CD4-positive, CD25-positive, alpha-beta regulatory T cell (primary cell): ENCODE measurements around the gene SERINC5. TPM values are rescaled to one million over a fixed set of nuclear protein-coding genes. Genes with fewer than 3 reads are reported as not detected.
"Not testable (repeated sequence)": the region's sequence is repeated elsewhere in the genome, so short reads cannot be mapped to it uniquely, and the experiment has no call there.

Experiments
- ATAC-seq, 2 donors: fragments of 150-1000 bp; cut with Tn5 transposase; one replicate each; pipeline ENCODE4 v1.10.0; 2021; ENCODE audit warnings: low read depth in 2 of 2, moderate number of reproducible peaks in 2 of 2, moderate library complexity in 1 of 2
- DNase-seq, 3 donors: peaks; one replicate each; pipeline versions ENCODE4 v3.0.0 to v3.0.0-alpha.2; 2012 to 2022; ENCODE audit warnings: mixed read lengths in 1 of 3
- H3K27ac ChIP-seq: one replicate; pipeline ENCODE4 v1.7.0; 2013; ENCODE audit warnings: mild to moderate bottlenecking, low read length; ENCODE audit not compliant: insufficient read depth, poor library complexity, severe bottlenecking
- H3K27me3 ChIP-seq: one replicate; pipeline ENCODE4 v1.7.0; 2013; ENCODE audit warnings: low read length; ENCODE audit not compliant: control insufficient read depth, insufficient read depth
- H3K36me3 ChIP-seq: one replicate; pipeline ENCODE4 v1.7.0; 2013; ENCODE audit warnings: mild to moderate bottlenecking, low read length, moderate library complexity; ENCODE audit not compliant: control insufficient read depth, insufficient read depth
- H3K4me1 ChIP-seq: 2 replicates; pipeline ENCODE4 v1.7.0; 2013; ENCODE audit warnings: mild to moderate bottlenecking, low read length; ENCODE audit not compliant: insufficient read depth, control insufficient read depth, poor library complexity, severe bottlenecking
- H3K4me3 ChIP-seq: one replicate; pipeline ENCODE4 v1.7.0; 2013; ENCODE audit warnings: low read depth, mild to moderate bottlenecking, low read length, moderate library complexity
- H3K9me3 ChIP-seq, 2 experiments: 1 replicate in 1 of 2; 2 replicates in 1 of 2; pipeline ENCODE4 v1.7.0; 2013; ENCODE audit warnings: low read length in 2 of 2, mild to moderate bottlenecking in 1 of 2, moderate library complexity in 1 of 2; ENCODE audit not compliant: control insufficient read depth in 2 of 2
- H3K27ac Mint-ChIP-seq, 3 donors: one replicate each; pipeline ENCODE4 v1.8.0; 2020 to 2022; ENCODE audit warnings: mild to moderate bottlenecking in 3 of 3, mixed read lengths in 3 of 3, moderate library complexity in 2 of 3
- H3K27me3 Mint-ChIP-seq: one replicate; pipeline ENCODE4 v1.8.0; 2022; ENCODE audit warnings: mild to moderate bottlenecking, mixed read lengths
- H3K36me3 Mint-ChIP-seq: one replicate; pipeline ENCODE4 v1.8.0; 2020; ENCODE audit warnings: mixed read lengths
- H3K4me1 Mint-ChIP-seq, 4 donors: one replicate each; pipeline ENCODE4 v1.8.0; 2020 to 2022; ENCODE audit warnings: mixed read lengths in 4 of 4, mild to moderate bottlenecking in 1 of 4
- H3K4me3 Mint-ChIP-seq, 4 donors: one replicate each; pipeline ENCODE4 v1.8.0; 2020 to 2022; ENCODE audit warnings: mild to moderate bottlenecking in 4 of 4, mixed read lengths in 4 of 4, moderate library complexity in 3 of 4
- H3K9me3 Mint-ChIP-seq, 7 donors: one replicate each; pipeline ENCODE4 v1.8.0; 2020 to 2022; ENCODE audit warnings: mixed read lengths in 7 of 7, mild to moderate bottlenecking in 3 of 7, moderate library complexity in 2 of 7
- polyA plus RNA-seq, 4 donors: library from polyadenylated mRNA; unstranded; fragments of 300-500 nt; fragmentation: Illumina TruSeq; gene quantifications; one replicate each; pipeline ENCODE4 v1.2.3, GENCODE V29; 2021
- total RNA-seq: library from RNA; stranded (reverse); gene quantifications from one replicate; pipeline ENCODE4 v1.2.3, GENCODE V29; 2022

SERINC5 gene
- total and polyA plus RNA-seq, 5 donors from 2014 or later, result 12.7 to 80.3 (median 16.9) TPM

DNA sequence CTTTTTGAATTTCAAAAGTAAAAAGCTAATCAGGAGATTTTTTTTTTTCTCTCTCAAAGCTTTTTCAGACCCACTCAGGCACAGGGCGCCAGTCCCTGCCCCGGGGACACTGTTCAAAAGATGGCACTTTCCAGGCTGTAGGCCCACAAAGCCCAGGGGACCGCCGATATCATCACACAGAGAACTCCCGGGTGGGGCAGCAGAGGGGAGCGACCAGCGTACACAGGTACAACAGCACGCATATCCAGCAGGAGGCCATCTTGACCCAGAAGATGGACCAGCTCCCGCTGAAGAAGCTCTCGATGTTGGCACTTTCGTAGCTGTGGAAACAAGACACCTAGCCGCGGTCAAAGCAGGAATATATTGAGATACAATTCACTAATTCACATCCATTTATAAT, 112.4 kb downstream of the SERINC5 start:
- Histone ChIP-seq H3K4me3 (no peak overlapping the region), H3K36me3 (peaks cover 47% of the 10 kb centered on the region), H3K27ac (no peak overlapping the region), H3K9me3 (no peaks in the 10 kb centered on the region), H3K27me3 (no peaks in the 10 kb centered on the region), H3K4me1 (peaks cover 30% of the 10 kb centered on the region)
- H3K9me3 Mint-ChIP-seq, result no peaks in the 10 kb centered on the region
- no peak for ATAC-seq
- no peak for DNase-seq
- no peak overlapping the region for H3K4me3 Mint-ChIP-seq
- H3K27me3 Mint-ChIP-seq, result no peaks in the 10 kb centered on the region
- peaks cover 13 to 58% (median 33%) of the 10 kb centered on the region in 4 donors for H3K4me1 Mint-ChIP-seq
- H3K36me3 Mint-ChIP-seq, result peaks cover 66% of the 10 kb centered on the region
- H3K27ac Mint-ChIP-seq, result peak overlapping the region; percentile 20 to 89 (median 84)

GRCh38 chr5:80142996-80143395, 112.9 kb downstream of the SERINC5 start:
- no peak overlapping the region for H3K4me3 ChIP-seq
- no peaks in the 10 kb centered on the region for H3K27me3 ChIP-seq
- Mint-ChIP-seq H3K27ac (peak overlapping the region; percentile 84 to 89 (median 89)), H3K4me1 (peaks cover 13 to 63% (median 36%) of the 10 kb centered on the region in 4 donors), H3K9me3 (no peaks in the 10 kb centered on the region), H3K27me3 (no peaks in the 10 kb centered on the region), H3K36me3 (peaks cover 66% of the 10 kb centered on the region), H3K4me3 (no peak overlapping the region)
- no peaks in the 10 kb centered on the region for H3K9me3 ChIP-seq
- DNase-seq, result no peak
- ATAC-seq, result no peak
- H3K4me1 ChIP-seq, result peaks cover 32% of the 10 kb centered on the region
- H3K36me3 ChIP-seq, result peaks cover 45% of the 10 kb centered on the region
- no peak overlapping the region for H3K27ac ChIP-seq

DNA sequence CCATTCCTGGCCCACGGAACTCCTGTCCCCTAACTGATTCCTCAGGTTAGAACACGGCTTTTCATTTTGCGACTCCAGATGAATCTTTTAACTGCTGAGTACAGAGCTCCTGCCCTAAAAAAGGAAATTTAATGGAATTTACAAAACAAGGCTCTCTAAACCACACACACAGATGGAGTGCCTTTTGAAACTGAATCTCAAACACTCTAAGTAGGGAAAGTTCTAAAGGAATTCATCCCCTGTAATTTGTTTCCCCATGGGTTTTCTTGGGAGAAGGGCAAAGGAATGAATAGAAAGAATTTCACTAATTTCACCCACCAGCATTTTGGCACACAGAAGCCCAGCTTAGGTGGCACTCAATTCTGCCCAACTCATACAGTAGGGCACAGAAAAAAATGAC, 114.2 kb downstream of the SERINC5 start:
- no peak for DNase-seq
- H3K4me1 Mint-ChIP-seq, result peaks cover 13 to 71% (median 41%) of the 10 kb centered on the region in 4 donors
- H3K27me3 ChIP-seq, result no peaks in the 10 kb centered on the region
- peaks cover 58% of the 10 kb centered on the region for H3K36me3 Mint-ChIP-seq
- H3K9me3 Mint-ChIP-seq, result no peaks in the 10 kb centered on the region
- H3K27me3 Mint-ChIP-seq, result no peaks in the 10 kb centered on the region
- no peak for ATAC-seq
- peaks cover 36% of the 10 kb centered on the region for H3K36me3 ChIP-seq
- no peak overlapping the region for H3K4me3 ChIP-seq
- no peaks in the 10 kb centered on the region for H3K9me3 ChIP-seq
- H3K27ac Mint-ChIP-seq, result peak overlapping the region; percentile 89 to 93 (median 89)
- peak overlapping the region; percentile 52 for H3K27ac ChIP-seq
- H3K4me1 ChIP-seq, result peaks cover 43% of the 10 kb centered on the region
- H3K4me3 Mint-ChIP-seq, result peak overlapping the region in 1 of 4 donors; percentile 50

- H3K27ac ChIP-seq, result peak overlapping the region; percentile 52
- H3K9me3 ChIP-seq, result no peaks in the 10 kb centered on the region
- Mint-ChIP-seq H3K27ac (peak overlapping the region; percentile 89 to 93 (median 89)), H3K36me3 (peaks cover 55% of the 10 kb centered on the region), H3K9me3 (no peaks in the 10 kb centered on the region), H3K4me3 (peak overlapping the region in 1 of 4 donors; percentile 50), H3K4me1 (peaks cover 18 to 76% (median 45%) of the 10 kb centered on the region in 4 donors), H3K27me3 (no peaks in the 10 kb centered on the region)
- DNase-seq (no peak), ATAC-seq (no peak)
- H3K4me3 ChIP-seq, result no peak overlapping the region
- H3K36me3 ChIP-seq, result peaks cover 35% of the 10 kb centered on the region
- peaks cover 47% of the 10 kb centered on the region for H3K4me1 ChIP-seq
- H3K27me3 ChIP-seq, result no peaks in the 10 kb centered on the region
These were observed 114.6 kb downstream of the SERINC5 start for GRCh38 chr5:80141147-80141671.

- H3K4me1 ChIP-seq, result peaks cover 54% of the 10 kb centered on the region
These were observed 115.4 kb downstream of the SERINC5 start for GRCh38 chr5:80140496-80140895.

DNA sequence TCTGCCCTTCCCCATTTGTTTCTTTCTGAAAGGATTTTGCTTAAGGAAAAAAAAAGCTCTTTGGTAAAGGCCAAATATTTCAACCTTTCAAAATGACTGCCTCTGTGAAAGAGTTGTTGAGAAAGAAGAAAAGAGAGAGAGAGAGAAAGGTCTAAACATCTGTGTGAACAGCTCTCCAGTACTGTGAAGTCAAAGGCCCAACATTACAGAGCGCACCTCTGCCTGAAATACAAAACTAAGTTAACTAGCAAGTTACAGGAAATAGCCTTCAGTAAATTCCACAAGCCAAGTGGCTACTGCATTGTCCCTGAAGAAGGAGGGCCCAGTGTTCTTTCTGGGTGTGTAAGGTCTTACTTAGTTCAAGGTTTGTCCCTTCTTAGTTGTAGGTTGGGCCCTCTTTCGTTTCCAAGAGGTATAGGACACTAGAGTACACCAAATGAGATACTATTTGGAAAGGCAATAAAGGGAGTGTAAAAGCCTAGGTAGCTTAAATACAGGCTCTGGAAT, 116.3 kb downstream of the SERINC5 start:
- H3K9me3 Mint-ChIP-seq, result no peaks in the 10 kb centered on the region
- Histone ChIP-seq H3K4me1 (peaks cover 64% of the 10 kb centered on the region), H3K36me3 (peaks cover 21% of the 10 kb centered on the region), H3K9me3 (no peaks in the 10 kb centered on the region), H3K4me3 (no peak overlapping the region), H3K27ac (peak overlapping the region; percentile 50), H3K27me3 (no peaks in the 10 kb centered on the region)
- ATAC-seq (no peak), DNase-seq (no peak)
- peaks cover 18 to 93% (median 58%) of the 10 kb centered on the region in 4 donors for H3K4me1 Mint-ChIP-seq
- peak overlapping the region; percentile 24 to 53 (median 48) for H3K4me3 Mint-ChIP-seq
- no peaks in the 10 kb centered on the region for H3K27me3 Mint-ChIP-seq
- H3K36me3 Mint-ChIP-seq, result peaks cover 41% of the 10 kb centered on the region
- peak overlapping the region; percentile 83 to 93 (median 89) for H3K27ac Mint-ChIP-seq

More at GRCh38 chr5:80140496-80140895, 115.4 kb downstream of the SERINC5 start:
- H3K9me3 Mint-ChIP-seq, result no peaks in the 10 kb centered on the region
- H3K27me3 ChIP-seq, result no peaks in the 10 kb centered on the region
- H3K27ac ChIP-seq, result peak overlapping the region; percentile 52
- no peaks in the 10 kb centered on the region for H3K9me3 ChIP-seq
- H3K4me3 ChIP-seq, result no peak overlapping the region
- peak overlapping the region; percentile 83 to 93 (median 89) for H3K27ac Mint-ChIP-seq
- no peak for ATAC-seq
- H3K36me3 Mint-ChIP-seq, result peaks cover 48% of the 10 kb centered on the region
- peaks cover 28% of the 10 kb centered on the region for H3K36me3 ChIP-seq
- peaks cover 18 to 83% (median 52%) of the 10 kb centered on the region in 4 donors for H3K4me1 Mint-ChIP-seq
- DNase-seq, result no peak
- peak overlapping the region in 2 of 4 donors; percentile 44 to 69 for H3K4me3 Mint-ChIP-seq
- H3K27me3 Mint-ChIP-seq, result no peaks in the 10 kb centered on the region

DNA sequence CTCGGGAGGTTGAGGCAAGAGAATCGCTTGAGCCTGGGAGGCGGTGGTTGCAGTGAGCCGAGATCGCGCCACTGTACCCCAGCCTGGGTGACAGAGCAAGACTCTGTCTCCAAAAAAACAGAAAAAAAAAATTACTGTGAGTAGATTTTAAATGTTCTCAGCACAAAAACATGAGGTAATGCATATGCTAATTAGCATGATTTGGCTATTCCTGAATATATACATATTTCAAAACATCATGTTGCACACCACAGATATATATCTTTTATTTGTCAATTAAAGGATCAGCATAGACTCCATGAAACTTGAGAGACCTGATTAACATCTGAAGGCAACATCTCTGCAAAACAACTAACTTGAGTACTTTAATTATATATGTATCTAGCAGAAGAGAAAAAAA, 117.4 kb downstream of the SERINC5 start:
- no peak overlapping the region for H3K4me3 ChIP-seq
- no peak for ATAC-seq
- H3K27ac Mint-ChIP-seq, result peak overlapping the region; percentile 52 to 97 (median 92)
- H3K9me3 ChIP-seq, result no peaks in the 10 kb centered on the region
- no peak overlapping the region for H3K27ac ChIP-seq
- peaks cover 11% of the 10 kb centered on the region for H3K36me3 ChIP-seq
- H3K27me3 Mint-ChIP-seq, result no peaks in the 10 kb centered on the region
- no peaks in the 10 kb centered on the region for H3K9me3 Mint-ChIP-seq
- H3K4me1 Mint-ChIP-seq, result peaks cover 18 to 97% (median 63%) of the 10 kb centered on the region in 4 donors
- H3K4me1 ChIP-seq, result peaks cover 73% of the 10 kb centered on the region
- H3K4me3 Mint-ChIP-seq, result peak overlapping the region in 1 of 4 donors; percentile 49
- H3K36me3 Mint-ChIP-seq, result peaks cover 31% of the 10 kb centered on the region
- no peak for DNase-seq
- H3K27me3 ChIP-seq, result no peaks in the 10 kb centered on the region

DNA sequence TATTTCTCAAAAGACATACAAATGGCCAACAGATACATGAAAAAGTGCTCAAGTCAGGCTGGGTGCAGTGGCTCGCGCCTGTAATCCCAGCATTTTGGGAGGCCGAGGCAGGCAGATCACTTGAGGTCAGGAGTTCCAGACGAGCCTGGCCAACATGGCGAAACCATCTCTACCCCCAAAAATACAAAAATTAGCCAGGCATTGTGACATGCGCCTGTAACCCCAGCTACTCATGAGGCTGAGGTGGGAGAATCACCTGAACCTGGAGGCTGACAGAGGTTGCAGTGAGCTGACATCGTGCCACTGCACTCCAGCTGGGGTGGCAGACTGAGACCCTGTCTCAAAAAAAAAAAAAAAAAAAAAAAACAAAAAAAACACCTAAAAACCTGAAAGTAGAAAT, 119.0 kb downstream of the SERINC5 start:
- H3K4me3 ChIP-seq, result peak overlapping the region; percentile 71
- peaks cover 11 to 98% (median 66%) of the 10 kb centered on the region in 4 donors for H3K4me1 Mint-ChIP-seq
- not testable (repeated sequence) for H3K9me3 ChIP-seq, ATAC-seq, H3K27me3 Mint-ChIP-seq, H3K27me3 ChIP-seq, DNase-seq, H3K9me3 Mint-ChIP-seq, H3K36me3 ChIP-seq
- H3K27ac ChIP-seq, result peak overlapping the region; percentile 78
- peak overlapping the region; percentile 59 to 91 (median 78) for H3K4me3 Mint-ChIP-seq
- H3K36me3 Mint-ChIP-seq, result peaks cover 16% of the 10 kb centered on the region
- H3K4me1 ChIP-seq, result peaks cover 72% of the 10 kb centered on the region
- peak overlapping the region; percentile 92 to 99 (median 97) for H3K27ac Mint-ChIP-seq
